ENCODE results near the gene KCNJ5. TPM values are rescaled to one million over a fixed set of nuclear protein-coding genes. Genes with fewer than 3 reads are reported as not detected.

Gene KCNJ5
- total and polyA plus RNA-seq, 2 of the 4 experiments (the other 2 are of a cell fraction) = 0.07 to 0.18 TPM

GRCh38 chr11:128911701-128912100 lies 20.5 kb downstream of the KCNJ5 start:
- peaks cover 23% of the 10 kb centered on the region for H3K27me3 ChIP-seq (ENCODE audit: control insufficient read depth, insufficient read depth, low read length)
- no peak overlapping the region for H4K91ac ChIP-seq (ENCODE audit: insufficient read depth, low read depth, low read length)
- no peaks in the 10 kb centered on the region for H3K79me1 ChIP-seq (ENCODE audit: low read depth in 1 of 2, low read length in 2 of 2)
- H2AFZ ChIP-seq (replicated peaks; ENCODE audit: low read length, poor library complexity) = no peak overlapping the region
- intact Hi-C loops (cut with micrococcal nuclease) (no loop called here), dilution Hi-C loops (cut with HindIII; ENCODE audit: low sequenced_read_pairs, unreplicated experiment) (no loop called here), in situ Hi-C loops (cut with MboI; ENCODE audit: low sequenced_read_pairs) (no loop called here)
- H4K5ac ChIP-seq (ENCODE audit: low read depth, low read length) = no peak overlapping the region
- H3K9ac ChIP-seq (ENCODE audit: low read depth, low read length) = no peak overlapping the region
- H2BK20ac ChIP-seq (ENCODE audit: low read depth, low read length) = no peak overlapping the region
- H2AK9ac ChIP-seq (replicated peaks; ENCODE audit: low read depth, low read length, poor library complexity) = no peak overlapping the region
- no peak overlapping the region for H3K27ac ChIP-seq (ENCODE audit: insufficient read depth, low read length)
- H3K9me1 ChIP-seq (ENCODE audit: insufficient read depth, low read length) = peaks cover 7% of the 10 kb centered on the region; the same call in 1 of the 2 replicates
- H3K18ac ChIP-seq (ENCODE audit: low read depth, low read length) = no peak overlapping the region
- H4K8ac ChIP-seq (ENCODE audit: low read depth in 2 of 2, low read length in 2 of 2) = no peak overlapping the region
- DNase-seq (no peak), ATAC-seq (ENCODE audit: low read depth) (no peak)
- H2BK5ac ChIP-seq (ENCODE audit: low read depth, low read length, poor library complexity, severe bottlenecking) = no peak overlapping the region
- ChIA-PET POLR2A (ENCODE audit: unreplicated experiment) (no interaction called here), CTCF (interaction anchor here (0.5 kb wide), 1 partner anchor 883 kb away, joined by 3 read pairs; no protein-coding TSS in a partner anchor)
- H3K4me3 ChIP-seq (ENCODE audit: insufficient read depth, low read depth, low read length) = no peak overlapping the region
- BruUV-seq (replicated peaks) = no TSS peak
- no peaks in the 10 kb centered on the region for H3K36me3 ChIP-seq (ENCODE audit: control insufficient read depth, insufficient read depth, low read length)
- no peak overlapping the region for H3K23ac ChIP-seq (ENCODE audit: low read depth, low read length)
- peaks cover 3% of the 10 kb centered on the region; the same call in 1 of the 2 replicates for H3K9me3 ChIP-seq (ENCODE audit: control insufficient read depth, insufficient read depth, low read length)
- peaks cover 22% of the 10 kb centered on the region for H3K4me1 ChIP-seq (ENCODE audit: control insufficient read depth, insufficient read depth, low read length)
- H2BK15ac ChIP-seq (ENCODE audit: low read depth, low read length) = no peak overlapping the region
- peak overlapping the region; percentile 4; the same call in 1 of the 2 replicates for H2AK5ac ChIP-seq (ENCODE audit: low read depth, low read length)
- H3K4ac ChIP-seq (ENCODE audit: low read depth, low read length) = no peak overlapping the region; the same call in 1 of the 2 replicates
- no peak for TF ChIP-seq RFX5 (IDR thresholded peaks at IDR 0.05; ENCODE audit: low read depth, low read length)
- no peak for TF ChIP-seq RAD21 (IDR thresholded peaks at IDR 0.05; ENCODE audit: low read length)
- no peak for TF ChIP-seq NFE2L2 (IDR thresholded peaks at IDR 0.05; ENCODE audit: low read depth, low read length)
- no peak for TF ChIP-seq USF2 (IDR thresholded peaks at IDR 0.05; ENCODE audit: low read depth, low read length)
- TF ChIP-seq BHLHE40 (IDR thresholded peaks at IDR 0.05; ENCODE audit: low read depth, low read length) = no peak
- no peak for TF ChIP-seq MAFK (IDR thresholded peaks at IDR 0.05; ENCODE audit: low read depth, low read length)
- no peak for TF ChIP-seq ELK1 (IDR thresholded peaks at IDR 0.05; ENCODE audit: borderline replicate concordance, low read depth, low read length)
- TF ChIP-seq POLR2A (IDR thresholded peaks at IDR 0.05; ENCODE audit: low read depth, low read length) = no peak
- TF ChIP-seq CTCF (conservative IDR thresholded peaks at IDR 0.05; ENCODE audit: low read depth, low read length) = no peak
- TF ChIP-seq RCOR1 (IDR thresholded peaks at IDR 0.05; ENCODE audit: insufficient replicate concordance, low read length) = no peak
- no peak for TF ChIP-seq MAZ (IDR thresholded peaks at IDR 0.05; ENCODE audit: borderline replicate concordance, low read depth, low read length)
- no peak for TF ChIP-seq MXI1 (IDR thresholded peaks at IDR 0.05; ENCODE audit: borderline replicate concordance, low read depth, low read length)
- no peak for TF ChIP-seq CHD1 (IDR thresholded peaks at IDR 0.05; ENCODE audit: low read depth, low read length)
- no peak overlapping the region for H3K4me2 ChIP-seq (ENCODE audit: low read depth, low read length)
- 100% methylated on average over 2 of the region's 18 CpGs; no CpG with 5 or more reads in 1 of the 2 experiments for WGBS, 2 experiments (ENCODE audit: extremely low coverage in 2 of 2, insufficient read length in 1 of 2)
- no peak overlapping the region; the same call in 1 of the 2 replicates for H2BK120ac ChIP-seq (ENCODE audit: low read depth, low read length)
- H4K20me1 ChIP-seq (ENCODE audit: insufficient read depth, low read length) = no peaks in the 10 kb centered on the region
- H3K14ac ChIP-seq (replicated peaks; ENCODE audit: low read depth, low read length) = no peak overlapping the region
- H3K56ac ChIP-seq (ENCODE audit: extremely low read depth, insufficient read depth, low read length) = no peak overlapping the region
